ENCODE measurements around the gene LENEP.
"Not testable (repeated sequence)": the region's sequence is repeated elsewhere in the genome, so short reads cannot be mapped to it uniquely, and the experiment has no call there.

The LENEP gene

GRCh38 chr1:154995301-154995983 lies 2.1 kb downstream of the LENEP start:
- H3K4me3 ChIP-seq (ENCODE audit: low read depth, low read length); DNase-seq (ENCODE audit: low read depth, low spot score): not testable (repeated sequence)
- POLR2A ChIA-PET, result interaction anchor here (0.6 to 2.9 kb wide), 4 partner anchors 12 to 44 kb away, joined by 3 to 16 read pairs (median 6); partner anchors contain the start of genes FLAD1 and PYGO2
- peak; percentile 57 for TF ChIP-seq CTCF (IDR thresholded peaks at IDR 0.05; ENCODE audit: insufficient read depth, low read length, missing control alignments)
- CTCF ChIA-PET, result interaction anchor here (0.6 to 17.2 kb wide), 23 partner anchors 9 to 690 kb away, joined by 3 to 244 read pairs (median 5); partner anchors contain the start of genes ADAM15, CKS1B, FLAD1 and PBXIP1

GRCh38 chr1:154996966-154997701 lies 3.7 kb downstream of the LENEP start:
- no peak for DNase-seq (ENCODE audit: low read depth, low spot score)
- ChIA-PET CTCF (interaction anchor here (1.1 to 17.2 kb wide), 13 partner anchors 12 to 63 kb away, joined by 4 to 244 read pairs (median 15); partner anchors contain the start of genes CKS1B, FLAD1, PBXIP1 and PMVK), POLR2A (no interaction called here)
- H3K4me3 ChIP-seq (ENCODE audit: low read depth, low read length), result no peak overlapping the region
- no peak for TF ChIP-seq CTCF (IDR thresholded peaks at IDR 0.05; ENCODE audit: insufficient read depth, low read length, missing control alignments)

GRCh38 chr1:154998201-154998780 lies 4.9 kb downstream of the LENEP start:
- POLR2A ChIA-PET, result interaction anchor here (1.0 to 1.7 kb wide), 3 partner anchors 27 to 43 kb away, joined by 4 to 9 read pairs (median 6); partner anchors contain the start of genes PBXIP1, PYGO2 and SHC1
- no peak for DNase-seq (ENCODE audit: low read depth, low spot score)
- no peak overlapping the region for H3K4me3 ChIP-seq (ENCODE audit: low read depth, low read length)
- TF ChIP-seq CTCF (IDR thresholded peaks at IDR 0.05; ENCODE audit: insufficient read depth, low read length, missing control alignments), result no peak
- CTCF ChIA-PET, result interaction anchor here (0.8 to 17.2 kb wide), 21 partner anchors 8 to 438 kb away, joined by 3 to 244 read pairs (median 9); partner anchors contain the start of genes CKS1B, DCST1, DCST2 and FLAD1

- TF ChIP-seq CTCF (IDR thresholded peaks at IDR 0.05; ENCODE audit: insufficient read depth, low read length, missing control alignments), result peak; percentile 89
Measured at GRCh38 chr1:154998818-154999570, 5.6 kb downstream of the LENEP start.

GRCh38 chr1:154999571-155000410 lies 6.4 kb downstream of the LENEP start:
- ChIA-PET POLR2A (interaction anchor here (0.8 to 1.7 kb wide), 5 partner anchors 20 to 63 kb away, joined by 3 to 9 read pairs (median 4); partner anchors contain the start of genes PBXIP1, PMVK, PYGO2 and SHC1), CTCF (interaction anchor here (0.6 to 17.2 kb wide), 30 partner anchors 8 to 519 kb away, joined by 3 to 244 read pairs (median 4); partner anchors contain the start of genes CKS1B, DCST1, DCST2 and FLAD1)
- TF ChIP-seq CTCF (IDR thresholded peaks at IDR 0.05; ENCODE audit: insufficient read depth, low read length, missing control alignments), result no peak
- H3K4me3 ChIP-seq (ENCODE audit: low read depth, low read length), result peak overlapping the region; percentile 72
- no peak for DNase-seq (ENCODE audit: low read depth, low spot score)

More at GRCh38 chr1:154998818-154999570, 5.6 kb downstream of the LENEP start:
- CTCF ChIA-PET, result interaction anchor here (0.6 to 17.2 kb wide), 29 partner anchors 9 to 518 kb away, joined by 3 to 244 read pairs (median 4); partner anchors contain the start of genes CKS1B, DCST1, DCST2 and FLAD1
- POLR2A ChIA-PET, result interaction anchor here (1.0 to 1.7 kb wide), 3 partner anchors 28 to 43 kb away, joined by 4 to 9 read pairs (median 6); partner anchors contain the start of genes PBXIP1, PYGO2 and SHC1
- H3K4me3 ChIP-seq (ENCODE audit: low read depth, low read length), result peak overlapping the region; percentile 72
- no peak for DNase-seq (ENCODE audit: low read depth, low spot score)
